ENCODE data around the gene PSMD7.

- TF ChIP-seq CTCF (conservative IDR thresholded peaks at IDR 0.05; ENCODE audit: low read depth in 2 of 2) (no peak), JUNB (IDR thresholded peaks at IDR 0.05; ENCODE audit: unreplicated experiment) (no peak), EZH2 (IDR thresholded peaks at IDR 0.05; ENCODE audit: low read depth, unreplicated experiment) (no peak), EZH2phosphoT487 (IDR thresholded peaks at IDR 0.05; ENCODE audit: unreplicated experiment) (no peak), ZNF331 (CRISPR knock-in tag; IDR thresholded peaks at IDR 0.05; ENCODE audit: low read depth) (no peak), REST (IDR thresholded peaks at IDR 0.05; ENCODE audit: unreplicated experiment) (no peak), POLR2AphosphoS5 (IDR thresholded peaks at IDR 0.05; ENCODE audit: low read depth) (no peak), ETS1 (IDR thresholded peaks at IDR 0.05) (no peak), STAT1 (IDR thresholded peaks at IDR 0.05; ENCODE audit: unreplicated experiment) (no peak), CREB1 (CRISPR knock-in tag; IDR thresholded peaks at IDR 0.05; ENCODE audit: low read depth) (no peak), NANOG (IDR thresholded peaks at IDR 0.05; ENCODE audit: borderline replicate concordance) (no peak), ZNF114 (CRISPR knock-in tag; IDR thresholded peaks at IDR 0.05) (no peak)
Measured at GRCh38 chr16:74302341-74302740, 5.7 kb downstream of the PSMD7 start.

Data from GM23338 (cell line).